ENCODE results near the gene NPTX2. TPM values are rescaled to one million over a fixed set of nuclear protein-coding genes. Genes with fewer than 3 reads are reported as not detected.
A peak's percentile ranks its signal among the peaks of the same experiment; 100 is the strongest.

The NPTX2 gene
- total RNA-seq, result 1.1 and 2.4 TPM in 2 replicates

- Histone ChIP-seq H2AFZ (ENCODE audit: low read length) (no peak within 1 kb of the TSS), H3K36me3 (ENCODE audit: insufficient read depth, low read length) (no peaks in the 10 kb centered on the region), H3K27ac (ENCODE audit: low read depth, low read length) (no peak within 1 kb of the TSS), H3K4me3 (ENCODE audit: insufficient read depth, low read length) (no peak within 1 kb of the TSS), H3K4me2 (ENCODE audit: insufficient read depth, low read length) (no peak within 1 kb of the TSS), H3K4me1 (ENCODE audit: insufficient read depth, low read length) (peaks cover 14% of the 10 kb centered on the region), H3K27me3 (ENCODE audit: insufficient read depth, low read length) (peaks cover 29% of the 10 kb centered on the region), H3K9me3 (ENCODE audit: low read depth, low read length) (no peaks in the 10 kb centered on the region), H3K79me2 (ENCODE audit: insufficient read depth, low read length) (no peaks in the 10 kb centered on the region), H4K20me1 (ENCODE audit: insufficient read depth, low read length) (peaks cover 7% of the 10 kb centered on the region)
- TF ChIP-seq CTCF (IDR thresholded peaks at IDR 0.05; ENCODE audit: extremely low read depth, low read depth, low read length), result no peak
- peak; percentile 89 for DNase-seq (ENCODE audit: insufficient read length, low spot score, missing footprints)
Measured at GRCh38 chr7:98617051-98617959, at the start of gene NPTX2. Gene NPTX2, plus strand, starts transcription at chr7:98617285. Its CDS starts 177 bp downstream, at chr7:98617462.

GRCh38 chr7:98567991-98568390 is 49.1 kb upstream of the NPTX2 start:
- no peak for TF ChIP-seq CTCF (IDR thresholded peaks at IDR 0.05; ENCODE audit: extremely low read depth, low read depth, low read length)
- Histone ChIP-seq H3K4me3 (ENCODE audit: insufficient read depth, low read length) (no peak overlapping the region), H3K27ac (ENCODE audit: low read depth, low read length) (no peak overlapping the region), H3K4me1 (ENCODE audit: insufficient read depth, low read length) (no peaks in the 10 kb centered on the region), H3K9me3 (ENCODE audit: low read depth, low read length) (no peaks in the 10 kb centered on the region), H3K79me2 (ENCODE audit: insufficient read depth, low read length) (no peaks in the 10 kb centered on the region), H4K20me1 (ENCODE audit: insufficient read depth, low read length) (no peaks in the 10 kb centered on the region), H2AFZ (ENCODE audit: low read length) (no peak overlapping the region), H3K36me3 (ENCODE audit: insufficient read depth, low read length) (no peaks in the 10 kb centered on the region), H3K27me3 (ENCODE audit: insufficient read depth, low read length) (no peaks in the 10 kb centered on the region), H3K4me2 (ENCODE audit: insufficient read depth, low read length) (no peak overlapping the region)
- DNase-seq (ENCODE audit: insufficient read length, low spot score, missing footprints), result no peak

GRCh38 chr7:98568891-98569290 is 48.2 kb upstream of the NPTX2 start:
- no peaks in the 10 kb centered on the region for H3K79me2 ChIP-seq (ENCODE audit: insufficient read depth, low read length)
- no peaks in the 10 kb centered on the region for H3K27me3 ChIP-seq (ENCODE audit: insufficient read depth, low read length)
- no peaks in the 10 kb centered on the region for H3K4me1 ChIP-seq (ENCODE audit: insufficient read depth, low read length)
- H3K36me3 ChIP-seq (ENCODE audit: insufficient read depth, low read length), result no peaks in the 10 kb centered on the region
- H3K9me3 ChIP-seq (ENCODE audit: low read depth, low read length), result no peaks in the 10 kb centered on the region
- H4K20me1 ChIP-seq (ENCODE audit: insufficient read depth, low read length), result no peaks in the 10 kb centered on the region
- no peak overlapping the region for H2AFZ ChIP-seq (ENCODE audit: low read length)
- no peak overlapping the region for H3K4me2 ChIP-seq (ENCODE audit: insufficient read depth, low read length)
- TF ChIP-seq CTCF (IDR thresholded peaks at IDR 0.05; ENCODE audit: extremely low read depth, low read depth, low read length), result no peak
- no peak for DNase-seq (ENCODE audit: insufficient read length, low spot score, missing footprints)
- H3K4me3 ChIP-seq (ENCODE audit: insufficient read depth, low read length), result no peak overlapping the region
- no peak overlapping the region for H3K27ac ChIP-seq (ENCODE audit: low read depth, low read length)

- Histone ChIP-seq H2AFZ (ENCODE audit: low read length) (no peak overlapping the region), H3K4me2 (ENCODE audit: insufficient read depth, low read length) (no peak overlapping the region), H3K9me3 (ENCODE audit: low read depth, low read length) (no peaks in the 10 kb centered on the region), H3K4me3 (ENCODE audit: insufficient read depth, low read length) (no peak overlapping the region), H3K27ac (ENCODE audit: low read depth, low read length) (no peak overlapping the region), H3K36me3 (ENCODE audit: insufficient read depth, low read length) (no peaks in the 10 kb centered on the region), H3K27me3 (ENCODE audit: insufficient read depth, low read length) (no peaks in the 10 kb centered on the region), H3K79me2 (ENCODE audit: insufficient read depth, low read length) (no peaks in the 10 kb centered on the region), H3K4me1 (ENCODE audit: insufficient read depth, low read length) (no peaks in the 10 kb centered on the region), H4K20me1 (ENCODE audit: insufficient read depth, low read length) (no peaks in the 10 kb centered on the region)
- DNase-seq (ENCODE audit: insufficient read length, low spot score, missing footprints), result no peak
- no peak for TF ChIP-seq CTCF (IDR thresholded peaks at IDR 0.05; ENCODE audit: extremely low read depth, low read depth, low read length)
Measured at GRCh38 chr7:98569691-98570337, 47.3 kb upstream of the NPTX2 start.
